ENCODE measurements around the gene KRTAP10-4.

- TF ChIP-seq CTCF (IDR thresholded peaks at IDR 0.05): no peak
- no peak for TF ChIP-seq EZH2 (IDR thresholded peaks at IDR 0.05; ENCODE audit: borderline replicate concordance, insufficient read depth, low read depth, low read length, poor library complexity, severe bottlenecking)
These were observed 2.2 kb upstream of the KRTAP10-4 start for GRCh38 chr21:44571296-44571695.
